Transverse colon (tissue), 4 donors: ENCODE measurements around the gene MYO7A. TPM values are rescaled to one million over a fixed set of nuclear protein-coding genes. Genes with fewer than 3 reads are reported as not detected.
A peak's percentile ranks its signal among the peaks of the same experiment; 100 is the strongest.

Experiments used
- DNase-seq: peaks from one replicate; pipeline ENCODE4 v3.0.0-alpha.2; 2019
- H3K27ac ChIP-seq, 4 donors: fragments of 200-600 bp; sonication (generic); 2 replicates each; pipeline ENCODE4 v1.5.1; 2016 to 2018; ENCODE audit warnings: inconsistent platforms in 4 of 4
- H3K27me3 ChIP-seq: fragments of 200-600 bp; sonication (generic); 2 replicates; pipeline ENCODE4 v1.5.1; 2017; ENCODE audit warnings: inconsistent platforms
- H3K36me3 ChIP-seq, 4 donors: fragments of 200-600 bp; sonication (generic); 2 replicates each; pipeline ENCODE4 v1.5.1; 2017 to 2019; ENCODE audit warnings: inconsistent platforms in 4 of 4
- H3K4me1 ChIP-seq, 4 donors: fragments of 200-600 bp; sonication (generic); 2 replicates each; pipeline ENCODE4 v1.5.1; 2017 to 2020; ENCODE audit warnings: inconsistent platforms in 4 of 4
- H3K4me3 ChIP-seq, 4 donors: fragments of 200-600 bp; sonication (generic); 1 replicate in 1 of 4; 2 replicates in 3 of 4; pipeline versions ENCODE4 v1.5.1 to v1.6.1; 2017 to 2019; ENCODE audit warnings: inconsistent platforms in 4 of 4
- H3K9me3 ChIP-seq, 2 donors: fragments of 200-600 bp; sonication (generic); 2 replicates each; pipeline ENCODE4 v1.5.1; 2017 to 2019; ENCODE audit warnings: inconsistent platforms in 2 of 2
- EP300 ChIP-seq: sonication (generic); formaldehyde crosslinking; IDR thresholded peaks from one replicate; pipeline ENCODE4 v1.6.1; 2017; ENCODE audit warnings: antibody characterized with exemption, low read depth
- POLR2A ChIP-seq: fragments of 450-650 bp; IDR thresholded peaks from one replicate; pipeline ENCODE4 v1.6.1; 2016; ENCODE audit warnings: antibody characterized with exemption, mild to moderate bottlenecking, moderate library complexity
- POLR2AphosphoS5 ChIP-seq, 3 donors: sonication (generic); formaldehyde crosslinking; IDR thresholded peaks; one replicate each; pipeline ENCODE4 v1.6.1; 2016; ENCODE audit warnings: antibody characterized with exemption in 3 of 3
- WGBS, 2 donors: methylation state at CpG; one replicate each; pipeline ENCODE4 v1.1.5; 2018; ENCODE audit warnings: low coverage in 1 of 2; 5-methylcytosine and 5-hydroxymethylcytosine counted together
- in situ Hi-C, 4 donors: fragments of 200-750 bp; cut with MboI; loops; one replicate each; pipeline versions ENCODE4 v1.15.0 to v1.15.1; 2017; ENCODE audit warnings: low sequenced_read_pairs in 3 of 4, low pct_ligation_motif_present in 1 of 4, low pct_unique_long_range_greater_than_20kb in 1 of 4
- intact Hi-C: fragments of 100-400 bp; cut with DNase I; formaldehyde crosslinking; loops from one replicate; pipeline ENCODE4 v1.15.1; 2023; ENCODE audit warnings: low total_unique reads
- total RNA-seq, 4 donors: library from RNA; depleted of rRNA; stranded (reverse); fragments of >200 nt; gene quantifications; one replicate each; pipeline ENCODE4 v1.1.0, GENCODE V29; 2016
- TF ChIP-seq, protein P1 (sequence below), 5 experiments: fragments of 200-600 bp in 3 of 5; fragments of 450-650 bp in 2 of 5; sonication (generic) in 3 of 5; IDR thresholded peaks; 1 replicate in 2 of 5; 2 replicates in 3 of 5; pipeline ENCODE4 v1.5.1; 2016 to 2017; ENCODE audit warnings: antibody characterized with exemption in 5 of 5, inconsistent platforms in 3 of 5, mild to moderate bottlenecking in 2 of 5, moderate library complexity in 1 of 5

The MYO7A gene
- total RNA-seq, 4 donors from 2014 or later, result 4.6 to 11.2 (median 5.5) TPM

DNA sequence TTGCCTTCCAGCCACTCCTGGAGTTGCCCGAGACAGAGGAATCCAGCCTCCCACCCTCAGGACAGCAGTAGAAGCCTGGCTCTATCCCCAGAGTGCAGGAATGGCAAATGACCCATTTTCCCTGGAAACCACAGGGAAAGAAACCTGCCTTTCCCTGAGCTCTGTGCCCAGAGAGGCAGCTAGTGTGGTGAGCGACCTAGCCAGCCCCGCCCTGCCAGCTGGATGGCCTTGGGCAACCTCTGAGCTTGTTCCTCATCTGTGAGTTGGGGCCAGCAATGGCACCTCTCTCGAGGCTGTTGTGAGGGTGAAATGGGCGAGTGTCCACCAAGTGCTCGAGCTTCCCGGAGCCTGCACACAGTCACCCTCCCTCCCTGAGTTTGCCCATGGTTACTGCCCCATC, 21.7 kb upstream of the MYO7A start:
- WGBS, 2 donors, result 44 to 77% methylated on average over 3 to 7 of the region's 7 CpGs
- Histone ChIP-seq H3K4me1 (peaks cover 20 to 54% (median 40%) of the 10 kb centered on the region in 4 donors), H3K9me3 (no peaks in the 10 kb centered on the region), H3K27ac (peak overlapping the region; percentile 23 to 41 (median 32)), H3K27me3 (no peaks in the 10 kb centered on the region), H3K4me3 (no peak overlapping the region), H3K36me3 (no peaks in the 10 kb centered on the region)
- peak; percentile 54 for DNase-seq
- TF ChIP-seq, protein P1, sequence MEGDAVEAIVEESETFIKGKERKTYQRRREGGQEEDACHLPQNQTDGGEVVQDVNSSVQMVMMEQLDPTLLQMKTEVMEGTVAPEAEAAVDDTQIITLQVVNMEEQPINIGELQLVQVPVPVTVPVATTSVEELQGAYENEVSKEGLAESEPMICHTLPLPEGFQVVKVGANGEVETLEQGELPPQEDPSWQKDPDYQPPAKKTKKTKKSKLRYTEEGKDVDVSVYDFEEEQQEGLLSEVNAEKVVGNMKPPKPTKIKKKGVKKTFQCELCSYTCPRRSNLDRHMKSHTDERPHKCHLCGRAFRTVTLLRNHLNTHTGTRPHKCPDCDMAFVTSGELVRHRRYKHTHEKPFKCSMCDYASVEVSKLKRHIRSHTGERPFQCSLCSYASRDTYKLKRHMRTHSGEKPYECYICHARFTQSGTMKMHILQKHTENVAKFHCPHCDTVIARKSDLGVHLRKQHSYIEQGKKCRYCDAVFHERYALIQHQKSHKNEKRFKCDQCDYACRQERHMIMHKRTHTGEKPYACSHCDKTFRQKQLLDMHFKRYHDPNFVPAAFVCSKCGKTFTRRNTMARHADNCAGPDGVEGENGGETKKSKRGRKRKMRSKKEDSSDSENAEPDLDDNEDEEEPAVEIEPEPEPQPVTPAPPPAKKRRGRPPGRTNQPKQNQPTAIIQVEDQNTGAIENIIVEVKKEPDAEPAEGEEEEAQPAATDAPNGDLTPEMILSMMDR (IDR thresholded peaks at IDR 0.05), result no peak
- in situ Hi-C loops (no loop called here), intact Hi-C loops (no loop called here)

DNA sequence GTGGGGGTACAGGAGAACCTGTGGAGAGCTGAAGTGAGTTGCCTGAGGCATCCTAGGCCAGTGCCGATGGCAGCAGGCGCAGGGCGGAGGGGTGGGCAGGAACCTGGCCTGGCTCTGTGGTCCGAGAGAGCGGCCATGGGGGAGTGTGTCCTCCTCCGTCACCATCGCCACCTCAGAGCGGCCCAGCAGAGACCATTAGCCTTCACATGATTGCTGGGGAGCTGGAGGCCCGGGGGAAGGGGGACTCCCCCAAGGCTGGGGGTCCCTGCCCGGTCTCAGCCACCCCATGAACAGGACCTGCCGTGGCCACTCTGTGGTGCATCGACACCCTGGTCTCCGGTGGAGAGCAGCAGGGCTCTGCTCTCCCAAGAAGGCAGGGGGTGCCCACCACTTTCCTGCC, 21.3 kb upstream of the MYO7A start:
- Histone ChIP-seq H3K4me1 (peaks cover 20 to 54% (median 40%) of the 10 kb centered on the region in 4 donors), H3K27me3 (no peaks in the 10 kb centered on the region), H3K4me3 (no peak overlapping the region), H3K9me3 (no peaks in the 10 kb centered on the region), H3K36me3 (no peaks in the 10 kb centered on the region), H3K27ac (peak overlapping the region in 3 of 4 donors; percentile 31 to 58 (median 41))
- DNase-seq, result no peak
- TF ChIP-seq POLR2AphosphoS5 (IDR thresholded peaks at IDR 0.05), result no peak
- no peak for TF ChIP-seq POLR2A
- TF ChIP-seq, protein P1 (IDR thresholded peaks at IDR 0.05), result no peak
- TF ChIP-seq EP300, result no peak
- intact Hi-C loops, result no loop called here
- in situ Hi-C loops, result no loop called here
- WGBS, 2 donors, result 95% methylated on average over 13 of the region's 13 CpGs; no CpG with 5 or more reads in 1 of the 2 donors

DNA sequence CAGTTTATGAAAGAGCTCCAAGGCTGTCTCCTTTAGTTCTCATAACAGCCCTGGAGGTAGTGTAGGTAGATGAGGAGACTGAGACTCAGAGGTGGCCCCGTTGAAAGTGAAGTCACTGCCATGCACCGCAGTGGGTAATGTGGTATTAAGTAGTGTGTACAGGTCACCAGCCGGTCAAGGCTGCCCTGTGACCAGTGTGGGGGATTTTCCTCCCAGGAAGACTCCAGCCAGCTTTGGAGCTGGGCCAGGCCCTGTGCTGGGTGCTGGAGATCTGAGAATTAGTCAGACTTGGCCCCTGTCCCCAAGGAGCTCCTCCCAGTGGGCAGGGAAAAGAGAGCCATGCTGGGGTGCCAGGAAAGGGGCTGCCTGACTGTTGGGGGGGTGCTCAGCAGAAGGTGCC, 20.1 kb upstream of the MYO7A start:
- H3K4me3 ChIP-seq, result no peak overlapping the region
- H3K4me1 ChIP-seq, result peaks cover 20 to 54% (median 40%) of the 10 kb centered on the region in 4 donors
- no peaks in the 10 kb centered on the region for H3K27me3 ChIP-seq
- DNase-seq, result peak; percentile 69
- TF ChIP-seq POLR2AphosphoS5 (IDR thresholded peaks at IDR 0.05) (no peak), EP300 (no peak), POLR2A (no peak)
- TF ChIP-seq, protein P1 (IDR thresholded peaks at IDR 0.05), result no peak
- H3K9me3 ChIP-seq, result no peaks in the 10 kb centered on the region
- peak overlapping the region; percentile 34 to 59 (median 53) for H3K27ac ChIP-seq
- intact Hi-C loops, result no loop called here
- H3K36me3 ChIP-seq, result no peaks in the 10 kb centered on the region
- WGBS, 2 donors, result 33% methylated on average over 3 of the region's 3 CpGs; no CpG with 5 or more reads in 1 of the 2 donors
- in situ Hi-C loops, result no loop called here

- H3K4me3 ChIP-seq, result no peak overlapping the region
- H3K27me3 ChIP-seq, result no peaks in the 10 kb centered on the region
- in situ Hi-C loops (no loop called here), intact Hi-C loops (no loop called here)
- H3K4me1 ChIP-seq, result peaks cover 20 to 58% (median 40%) of the 10 kb centered on the region in 4 donors
- no peaks in the 10 kb centered on the region for H3K9me3 ChIP-seq
- TF ChIP-seq POLR2AphosphoS5 (IDR thresholded peaks at IDR 0.05), result no peak
- TF ChIP-seq EP300, result no peak
- TF ChIP-seq, protein P1 (IDR thresholded peaks at IDR 0.05), result no peak
- TF ChIP-seq POLR2A, result no peak
- 52 to 57% methylated on average over 3 to 9 of the region's 9 CpGs for WGBS, 2 donors
- peak; percentile 46 for DNase-seq
- H3K27ac ChIP-seq, result peak overlapping the region; percentile 34 to 59 (median 53)
- no peaks in the 10 kb centered on the region for H3K36me3 ChIP-seq
Observed at GRCh38 chr11:77108436-77108835, 19.6 kb upstream of the MYO7A start.
